PC-3 (cell line): Measurements from ENCODE around the gene WDR7. TPM values are rescaled to one million over a fixed set of nuclear protein-coding genes. Genes with fewer than 3 reads are reported as not detected.

Source experiments
- ATAC-seq: fragments of 200-7000 bp; cut with Tn5 transposase; 2 replicates; pipeline ENCODE4 v1.9.1; 2020; ENCODE audit warnings: mild to moderate bottlenecking, moderate library complexity
- BruUV-seq: library from RNA; stranded (reverse); fragments of 400-500 nt; replicated peaks from 2 replicates; lab custom pipeline; 2021; lab: Mats Ljungman, UMichigan
- CTCF ChIA-PET: fragments of 300-600 bp; sonication (Branson Sonifier 250); formaldehyde crosslinking; loops from one replicate; lab custom pipeline; 2022; ENCODE audit warnings: antibody characterized with exemption; lab: Charles Lee
- POLR2A ChIA-PET: fragments of 300-600 bp; sonication (Branson Sonifier 250); formaldehyde crosslinking; loops from one replicate; lab custom pipeline; 2022; ENCODE audit warnings: antibody characterized with exemption; ENCODE audit not compliant: unreplicated experiment; lab: Charles Lee
- DNase-seq: peaks from one replicate; pipeline ENCODE4 v3.0.0-alpha.2; 2015
- H2AFZ ChIP-seq: fragments of 300-600 bp; sonication (generic); 2 replicates; pipeline ENCODE4 v1.6.0; 2016; ENCODE audit warnings: antibody characterized with exemption, low read length
- H3F3A ChIP-seq: fragments of 300-600 bp; sonication (generic); one replicate; pipeline ENCODE4 v1.6.0; 2017; ENCODE audit warnings: antibody characterized with exemption, low read length, control low read depth, mild to moderate bottlenecking; ENCODE audit not compliant: unreplicated experiment
- H3K27ac ChIP-seq: fragments of 300-600 bp; sonication (generic); 2 replicates; pipeline ENCODE4 v1.5.1; 2016; ENCODE audit warnings: mild to moderate bottlenecking, low read length
- H3K27me3 ChIP-seq: fragments of 300-600 bp; sonication (generic); 2 replicates; pipeline ENCODE4 v1.6.1; 2016; ENCODE audit warnings: low read length, mixed read lengths
- H3K36me3 ChIP-seq: fragments of 300-600 bp; sonication (generic); 2 replicates; pipeline ENCODE4 v1.6.1; 2016; ENCODE audit warnings: low read depth, mixed run types, low read length, mixed read lengths
- H3K4me1 ChIP-seq: fragments of 300-600 bp; sonication (generic); 2 replicates; pipeline ENCODE4 v1.5.1; 2016; ENCODE audit warnings: low read length; ENCODE audit not compliant: insufficient read depth
- H3K4me2 ChIP-seq: fragments of 300-600 bp; sonication (generic); 2 replicates; pipeline ENCODE4 v1.6.0; 2016; ENCODE audit warnings: low read length
- H3K4me3 ChIP-seq: fragments of 300-600 bp; sonication (generic); 2 replicates; pipeline ENCODE4 v1.5.1; 2016; ENCODE audit warnings: mild to moderate bottlenecking, low read length, mixed read lengths
- H3K79me2 ChIP-seq: fragments of 300-600 bp; sonication (generic); 2 replicates; pipeline ENCODE4 v1.6.1; 2017; ENCODE audit warnings: low read length, mixed read lengths
- H3K9ac ChIP-seq: fragments of 300-600 bp; sonication (generic); 2 replicates; pipeline ENCODE4 v1.6.0; 2016; ENCODE audit warnings: mild to moderate bottlenecking, low read length
- H3K9me2 ChIP-seq: fragments of 300-600 bp; sonication (generic); replicated peaks from 2 replicates; pipeline ENCODE4 v1.6.1; 2016; ENCODE audit warnings: mixed run types, low read length, mixed read lengths
- H3K9me3 ChIP-seq: fragments of 300-600 bp; sonication (generic); 2 replicates; pipeline ENCODE4 v1.6.1; 2016; ENCODE audit warnings: low read length, mixed read lengths
- H4K20me1 ChIP-seq: fragments of 300-600 bp; sonication (generic); 2 replicates; pipeline ENCODE4 v1.6.1; 2016; ENCODE audit warnings: low read length, mixed read lengths
- CTCF ChIP-seq: fragments of 300-600 bp; sonication (generic); conservative IDR thresholded peaks from 2 replicates; pipeline ENCODE4 v1.5.1; 2017; ENCODE audit warnings: antibody characterized with exemption, low read depth, mild to moderate bottlenecking, low read length
- EZH2 ChIP-seq: fragments of 300-600 bp; sonication (generic); IDR thresholded peaks from one replicate; pipeline ENCODE4 v1.6.1; 2017; ENCODE audit warnings: antibody characterized with exemption, mild to moderate bottlenecking, low read length; ENCODE audit not compliant: unreplicated experiment
- EZH2phosphoT487 ChIP-seq: fragments of 300-600 bp; sonication (generic); IDR thresholded peaks from 2 replicates; pipeline ENCODE4 v1.6.1; 2018; ENCODE audit warnings: mild to moderate bottlenecking, antibody characterized with exemption, low read length, borderline replicate concordance
- intact Hi-C: fragments of 100-400 bp; cut with micrococcal nuclease; formaldehyde crosslinking; loops from 2 replicates; pipeline ENCODE4 v1.9.0; 2023
- total RNA-seq: library from RNA; depleted of rRNA; stranded (reverse); fragments of >200 nt; gene quantifications from 2 replicates; pipeline ENCODE4 v1.2.3, GENCODE V29; 2014

The WDR7 gene
- total RNA-seq, 1 experiment from 2014 or later, result 16.0 TPM

GRCh38 chr18:56641714-56642337 is 9.3 kb upstream of the WDR7 start:
- TF ChIP-seq CTCF, result no peak
- TF ChIP-seq EZH2, result no peak
- no peak for TF ChIP-seq EZH2phosphoT487
- ChIA-PET POLR2A (interaction anchor here (0.7 kb wide), 1 partner anchor 1193 kb away, joined by 4 read pairs; no protein-coding TSS in a partner anchor), CTCF (no interaction called here)
- no peak overlapping the region for H3K9ac ChIP-seq
- peak; percentile 65 for DNase-seq
- no peak overlapping the region for H3K4me2 ChIP-seq
- H3K79me2 ChIP-seq, result peaks cover 16% of the 10 kb centered on the region
- no peaks in the 10 kb centered on the region for H3K9me2 ChIP-seq
- H2AFZ ChIP-seq, result peak overlapping the region; percentile 33; the same call in 1 of the 2 replicates
- ATAC-seq, result peak; percentile 28
- H3K27me3 ChIP-seq, result no peaks in the 10 kb centered on the region
- intact Hi-C loops, result no loop called here
- H4K20me1 ChIP-seq, result peaks cover 11% of the 10 kb centered on the region
- no peak overlapping the region for H3K4me3 ChIP-seq
- no peaks in the 10 kb centered on the region for H3K9me3 ChIP-seq
- H3K27ac ChIP-seq, result peak overlapping the region; percentile 43
- peaks cover 19% of the 10 kb centered on the region for H3K4me1 ChIP-seq
- BruUV-seq, result no TSS peak
- H3F3A ChIP-seq, result no peaks in the 10 kb centered on the region
- H3K36me3 ChIP-seq, result no peaks in the 10 kb centered on the region

- DNase-seq (no peak), ATAC-seq (no peak)
- Histone ChIP-seq H3K79me2 (peaks cover under 1% of the 10 kb centered on the region), H3K9me3 (no peaks in the 10 kb centered on the region), H3K36me3 (no peaks in the 10 kb centered on the region), H3K4me1 (peaks cover 19% of the 10 kb centered on the region), H3F3A (no peaks in the 10 kb centered on the region), H2AFZ (no peak overlapping the region), H4K20me1 (no peaks in the 10 kb centered on the region), H3K27ac (no peak overlapping the region), H3K9ac (no peak overlapping the region), H3K4me3 (no peak overlapping the region), H3K9me2 (no peaks in the 10 kb centered on the region), H3K27me3 (no peaks in the 10 kb centered on the region), H3K4me2 (no peak overlapping the region)
- no peak for TF ChIP-seq EZH2phosphoT487
- no peak for TF ChIP-seq CTCF
- TF ChIP-seq EZH2, result no peak
- intact Hi-C loops, result no loop called here
- POLR2A ChIA-PET, result no interaction called here
- no TSS peak for BruUV-seq
- CTCF ChIA-PET, result no interaction called here
These were observed 7.8 kb upstream of the WDR7 start for GRCh38 chr18:56643381-56643780.

- peak; percentile 21; the same call in 1 of the 2 replicates for ATAC-seq
- Histone ChIP-seq H3K4me3 (no peak overlapping the region), H3K4me1 (peaks cover 15% of the 10 kb centered on the region), H3K9me3 (no peaks in the 10 kb centered on the region), H4K20me1 (no peaks in the 10 kb centered on the region), H3K9me2 (no peaks in the 10 kb centered on the region), H3K9ac (no peak overlapping the region), H2AFZ (no peak overlapping the region), H3K4me2 (no peak overlapping the region), H3K27me3 (no peaks in the 10 kb centered on the region), H3F3A (no peaks in the 10 kb centered on the region), H3K36me3 (no peaks in the 10 kb centered on the region), H3K27ac (no peak overlapping the region), H3K79me2 (no peaks in the 10 kb centered on the region)
- CTCF ChIA-PET, result interaction anchor here (0.6 kb wide), 1 partner anchor 14 kb away, joined by 3 read pairs; no protein-coding TSS in a partner anchor
- intact Hi-C loops, result loop anchor here (2.0 kb wide), 1 partner anchor 57 kb away; no protein-coding TSS in a partner anchor
- TF ChIP-seq CTCF (peak; percentile 69), EZH2 (no peak), EZH2phosphoT487 (no peak)
- POLR2A ChIA-PET, result no interaction called here
- no TSS peak for BruUV-seq
- peak; percentile 45 for DNase-seq
These were observed 5.6 kb upstream of the WDR7 start for GRCh38 chr18:56645415-56646016.
